ENCODE data around the gene EVX2.

DNA sequence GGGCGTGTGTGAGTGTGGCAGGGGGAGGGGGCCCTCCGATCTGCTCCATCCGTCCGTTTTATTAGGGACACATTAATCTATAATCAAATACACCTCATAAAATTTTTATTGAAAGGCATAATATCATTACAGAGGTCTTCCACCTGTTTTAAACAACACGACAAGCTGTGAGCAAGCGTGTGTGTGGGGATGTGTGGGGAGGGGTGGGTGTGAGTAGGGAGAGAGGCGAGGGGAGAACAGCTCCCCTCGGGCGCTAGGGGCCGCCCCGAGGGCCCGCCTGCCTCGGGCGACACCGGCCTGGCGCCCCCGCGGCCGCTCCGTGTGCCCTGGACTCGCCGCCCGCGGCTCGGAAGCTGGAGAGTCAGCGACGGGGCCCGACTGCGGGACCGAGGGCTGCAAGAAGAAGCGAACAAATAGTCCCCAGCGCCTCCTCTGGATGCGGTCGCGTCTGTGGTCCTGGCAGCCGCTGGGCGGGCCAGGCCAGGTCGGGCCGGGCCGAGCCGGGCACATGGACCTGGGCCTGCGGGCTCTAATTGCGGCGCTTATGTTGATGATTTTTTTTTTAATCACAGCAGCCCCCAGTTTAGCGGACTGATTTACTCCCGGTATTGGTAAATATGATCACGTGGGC, 38.4 kb upstream of the EVX2 start:
- TF ChIP-seq, protein P1, sequence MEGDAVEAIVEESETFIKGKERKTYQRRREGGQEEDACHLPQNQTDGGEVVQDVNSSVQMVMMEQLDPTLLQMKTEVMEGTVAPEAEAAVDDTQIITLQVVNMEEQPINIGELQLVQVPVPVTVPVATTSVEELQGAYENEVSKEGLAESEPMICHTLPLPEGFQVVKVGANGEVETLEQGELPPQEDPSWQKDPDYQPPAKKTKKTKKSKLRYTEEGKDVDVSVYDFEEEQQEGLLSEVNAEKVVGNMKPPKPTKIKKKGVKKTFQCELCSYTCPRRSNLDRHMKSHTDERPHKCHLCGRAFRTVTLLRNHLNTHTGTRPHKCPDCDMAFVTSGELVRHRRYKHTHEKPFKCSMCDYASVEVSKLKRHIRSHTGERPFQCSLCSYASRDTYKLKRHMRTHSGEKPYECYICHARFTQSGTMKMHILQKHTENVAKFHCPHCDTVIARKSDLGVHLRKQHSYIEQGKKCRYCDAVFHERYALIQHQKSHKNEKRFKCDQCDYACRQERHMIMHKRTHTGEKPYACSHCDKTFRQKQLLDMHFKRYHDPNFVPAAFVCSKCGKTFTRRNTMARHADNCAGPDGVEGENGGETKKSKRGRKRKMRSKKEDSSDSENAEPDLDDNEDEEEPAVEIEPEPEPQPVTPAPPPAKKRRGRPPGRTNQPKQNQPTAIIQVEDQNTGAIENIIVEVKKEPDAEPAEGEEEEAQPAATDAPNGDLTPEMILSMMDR (IDR thresholded peaks at IDR 0.05; ENCODE audit: borderline replicate concordance, extremely low read depth, low read length, poor library complexity, severe bottlenecking), result no peak
- no peak for TF ChIP-seq EZH2 (IDR thresholded peaks at IDR 0.05; ENCODE audit: borderline replicate concordance, low read depth, low read length, severe bottlenecking)

Data from DND-41 (cell line).